Loucy (cell line): Measurements from ENCODE around the gene CREBRF.
"Not testable (repeated sequence)": the region's sequence is repeated elsewhere in the genome, so short reads cannot be mapped to it uniquely, and the experiment has no call there.

Source experiments
- H2AFZ ChIP-seq: fragments of 200-600 bp; sonication (generic); 2 replicates; pipeline ENCODE4 v1.6.0; 2016; ENCODE audit warnings: antibody characterized with exemption, mild to moderate bottlenecking, low read length, moderate library complexity
- H3F3A ChIP-seq: fragments of 200-600 bp; 2 replicates; pipeline ENCODE4 v1.6.0; 2016; ENCODE audit warnings: antibody characterized with exemption, low read depth, mild to moderate bottlenecking
- H3K27me3 ChIP-seq: fragments of 200-600 bp; sonication (generic); 2 replicates; pipeline ENCODE4 v1.6.1; 2014; ENCODE audit warnings: low read length, mild to moderate bottlenecking; ENCODE audit not compliant: insufficient read depth, poor library complexity, severe bottlenecking
- H3K36me3 ChIP-seq: fragments of 200-600 bp; sonication (generic); 2 replicates; pipeline ENCODE4 v1.6.1; 2016; ENCODE audit warnings: low read length; ENCODE audit not compliant: insufficient read depth
- H3K4me1 ChIP-seq: fragments of 200-600 bp; sonication (generic); 2 replicates; pipeline ENCODE4 v1.5.1; 2014; ENCODE audit warnings: low read length, mild to moderate bottlenecking; ENCODE audit not compliant: insufficient read depth, poor library complexity, severe bottlenecking
- H3K4me2 ChIP-seq: fragments of 200-600 bp; sonication (generic); 2 replicates; pipeline ENCODE4 v1.6.0; 2014; ENCODE audit warnings: antibody characterized with exemption, low read length, low read depth, mild to moderate bottlenecking; ENCODE audit not compliant: poor library complexity, severe bottlenecking
- H3K4me3 ChIP-seq: fragments of 200-600 bp; sonication (generic); 2 replicates; pipeline ENCODE4 v1.5.1; 2014; ENCODE audit warnings: low read length, mild to moderate bottlenecking, mixed read lengths; ENCODE audit not compliant: poor library complexity, severe bottlenecking
- H3K79me2 ChIP-seq: fragments of 200-600 bp; sonication (generic); 2 replicates; pipeline ENCODE4 v1.6.1; 2014; ENCODE audit warnings: low read length; ENCODE audit not compliant: insufficient read depth
- H3K9ac ChIP-seq: fragments of 200-600 bp; sonication (generic); 2 replicates; pipeline ENCODE4 v1.6.0; 2014; ENCODE audit warnings: mild to moderate bottlenecking, low read depth, low read length, moderate library complexity; ENCODE audit not compliant: poor library complexity, severe bottlenecking
- H3K9me2 ChIP-seq: fragments of 200-600 bp; sonication (generic); replicated peaks from 2 replicates; pipeline ENCODE4 v1.6.1; 2016; ENCODE audit warnings: low read depth, low read length, mixed read lengths
- H3K9me3 ChIP-seq: fragments of 200-600 bp; sonication (generic); 2 replicates; pipeline ENCODE4 v1.6.1; 2014; ENCODE audit warnings: mild to moderate bottlenecking, antibody characterized with exemption, low read length, low read depth; ENCODE audit not compliant: insufficient read depth
- H4K20me1 ChIP-seq: fragments of 200-600 bp; sonication (generic); 2 replicates; pipeline ENCODE4 v1.6.0; 2014; ENCODE audit warnings: antibody characterized with exemption, low read length, mild to moderate bottlenecking; ENCODE audit not compliant: insufficient read depth, poor library complexity, severe bottlenecking
- CTCF ChIP-seq: fragments of 200-600 bp; sonication (generic); conservative IDR thresholded peaks from 2 replicates; pipeline ENCODE4 v1.5.1; 2014; ENCODE audit warnings: mild to moderate bottlenecking, antibody characterized with exemption, low read length
- EZH2phosphoT487 ChIP-seq: fragments of 200-600 bp; IDR thresholded peaks from 2 replicates; pipeline ENCODE4 v1.6.1; 2018; ENCODE audit warnings: antibody characterized with exemption, mild to moderate bottlenecking, moderate library complexity, borderline replicate concordance

Gene CREBRF

GRCh38 chr5:173045474-173045873, 10.7 kb upstream of the CREBRF start:
- H2AFZ ChIP-seq: no peak overlapping the region
- H3K9ac ChIP-seq: no peak overlapping the region
- no peaks in the 10 kb centered on the region for H4K20me1 ChIP-seq
- TF ChIP-seq CTCF: no peak
- TF ChIP-seq EZH2phosphoT487: no peak
- no peaks in the 10 kb centered on the region for H3K9me3 ChIP-seq
- no peaks in the 10 kb centered on the region for H3K36me3 ChIP-seq
- H3K9me2 ChIP-seq: no peaks in the 10 kb centered on the region
- no peaks in the 10 kb centered on the region for H3K4me1 ChIP-seq
- H3K4me3 ChIP-seq: no peak overlapping the region
- no peaks in the 10 kb centered on the region for H3F3A ChIP-seq
- no peak overlapping the region for H3K4me2 ChIP-seq
- no peaks in the 10 kb centered on the region for H3K79me2 ChIP-seq
- H3K27me3 ChIP-seq: no peaks in the 10 kb centered on the region

GRCh38 chr5:173047096-173047837, 8.9 kb upstream of the CREBRF start:
- not testable (repeated sequence) for H3K4me2 ChIP-seq, H3K4me3 ChIP-seq, H4K20me1 ChIP-seq, H2AFZ ChIP-seq, H3K9ac ChIP-seq, H3K27me3 ChIP-seq, H3K4me1 ChIP-seq, H3K9me2 ChIP-seq, H3F3A ChIP-seq, H3K79me2 ChIP-seq, H3K9me3 ChIP-seq, H3K36me3 ChIP-seq

GRCh38 chr5:173047838-173048105, 8.4 kb upstream of the CREBRF start:
- no peaks in the 10 kb centered on the region for H3K4me1 ChIP-seq
- H3K4me3 ChIP-seq: no peak overlapping the region
- H3K4me2 ChIP-seq: no peak overlapping the region
- no peaks in the 10 kb centered on the region for H3K9me2 ChIP-seq
- H3K9ac ChIP-seq: no peak overlapping the region
- no peaks in the 10 kb centered on the region for H3K9me3 ChIP-seq
- H4K20me1 ChIP-seq: no peaks in the 10 kb centered on the region
- H2AFZ ChIP-seq: no peak overlapping the region
- no peaks in the 10 kb centered on the region for H3K79me2 ChIP-seq
- no peaks in the 10 kb centered on the region for H3F3A ChIP-seq
- H3K36me3 ChIP-seq: no peaks in the 10 kb centered on the region
- TF ChIP-seq EZH2phosphoT487: no peak
- no peak for TF ChIP-seq CTCF
- H3K27me3 ChIP-seq: no peaks in the 10 kb centered on the region

GRCh38 chr5:173050791-173051190, 5.4 kb upstream of the CREBRF start:
- Histone ChIP-seq H3K4me3 (no peak overlapping the region), H3K4me2 (no peak overlapping the region), H3K9ac (no peak overlapping the region), H3K4me1 (peaks cover 5% of the 10 kb centered on the region), H3K9me2 (no peaks in the 10 kb centered on the region), H4K20me1 (no peaks in the 10 kb centered on the region), H2AFZ (no peak overlapping the region), H3K27me3 (no peaks in the 10 kb centered on the region), H3K36me3 (no peaks in the 10 kb centered on the region), H3K79me2 (no peaks in the 10 kb centered on the region), H3F3A (no peaks in the 10 kb centered on the region), H3K9me3 (no peaks in the 10 kb centered on the region)
- TF ChIP-seq CTCF (no peak), EZH2phosphoT487 (no peak)
